NCI-H526 (cell line): ENCODE measurements around the gene FIP1L1.

Experiments
- DNase-seq, 2 experiments: peaks; one replicate each; lab custom pipeline; 2025; lab: John Stamatoyannopoulos, UW

The FIP1L1 gene

GRCh38 chr4:53501561-53501960 lies 124.1 kb downstream of the FIP1L1 start:
- DNase-seq, result no peak

GRCh38 chr4:53502094-53502493 lies 124.7 kb downstream of the FIP1L1 start:
- DNase-seq, result no peak

GRCh38 chr4:53505947-53506346 lies 128.5 kb downstream of the FIP1L1 start:
- DNase-seq, result no peak

GRCh38 chr4:53507058-53507457 lies 129.6 kb downstream of the FIP1L1 start:
- DNase-seq, result no peak

GRCh38 chr4:53507671-53508286 lies 130.3 kb downstream of the FIP1L1 start:
- DNase-seq, result no peak

GRCh38 chr4:53508446-53508845 lies 131.0 kb downstream of the FIP1L1 start:
- DNase-seq, result no peak

GRCh38 chr4:53510321-53510720 lies 132.9 kb downstream of the FIP1L1 start:
- DNase-seq, result no peak
